Natural killer cell (primary cell): Measurements from ENCODE around the gene TRERF1. TPM values are rescaled to one million over a fixed set of nuclear protein-coding genes. Genes with fewer than 3 reads are reported as not detected.

Experiments
- ATAC-seq, 3 donors: fragments of 150-1000 bp in 2 of 3; fragments of 200-7000 bp in 1 of 3; cut with Tn5 transposase; 1 replicate in 1 of 3; 2 replicates in 2 of 3; pipeline ENCODE4 v1.10.0; 2021; ENCODE audit warnings: mild to moderate bottlenecking in 2 of 3, moderate library complexity in 2 of 3
- DNase-seq, 2 donors: peaks; one replicate each; pipeline versions ENCODE4 v3.0.0 to v3.0.0-alpha.2; 2013 to 2021; ENCODE audit warnings: mixed read lengths in 1 of 2
- H3K27ac ChIP-seq: one replicate; pipeline ENCODE4 v1.5.1; 2013; ENCODE audit warnings: mild to moderate bottlenecking, low read length
- H3K27me3 ChIP-seq: one replicate; pipeline ENCODE4 v1.6.1; 2013; ENCODE audit warnings: low read length; ENCODE audit not compliant: control insufficient read depth, insufficient read depth
- H3K36me3 ChIP-seq: one replicate; pipeline ENCODE4 v1.6.1; 2013; ENCODE audit warnings: low read length; ENCODE audit not compliant: control insufficient read depth, insufficient read depth
- H3K4me1 ChIP-seq: one replicate; pipeline ENCODE4 v1.6.1; 2013; ENCODE audit warnings: low read length; ENCODE audit not compliant: control insufficient read depth, insufficient read depth
- H3K4me3 ChIP-seq: one replicate; pipeline ENCODE4 v1.5.1; 2013; ENCODE audit warnings: low read length
- H3K9me3 ChIP-seq: one replicate; pipeline ENCODE4 v1.6.1; 2013; ENCODE audit warnings: low read length; ENCODE audit not compliant: control insufficient read depth, insufficient read depth
- H3K27ac Mint-ChIP-seq, 2 donors: one replicate each; pipeline ENCODE4 v1.8.0; 2022; ENCODE audit warnings: mild to moderate bottlenecking in 2 of 2, mixed read lengths in 2 of 2, moderate library complexity in 1 of 2
- H3K27me3 Mint-ChIP-seq, 2 donors: one replicate each; pipeline ENCODE4 v1.8.0; 2022; ENCODE audit warnings: low read depth in 2 of 2, mixed read lengths in 2 of 2
- H3K36me3 Mint-ChIP-seq: one replicate; pipeline ENCODE4 v1.8.0; 2022; ENCODE audit warnings: mixed read lengths
- H3K4me1 Mint-ChIP-seq, 2 donors: one replicate each; pipeline ENCODE4 v1.8.0; 2022; ENCODE audit warnings: mixed read lengths in 2 of 2
- H3K4me3 Mint-ChIP-seq: one replicate; pipeline ENCODE4 v1.8.0; 2022; ENCODE audit warnings: mild to moderate bottlenecking, moderate library complexity, mixed read lengths
- H3K9me3 Mint-ChIP-seq, 2 donors: one replicate each; pipeline ENCODE4 v1.8.0; 2022; ENCODE audit warnings: mixed read lengths in 2 of 2
- WGBS: methylation state at CpG from one replicate; pipeline ENCODE4 v1.1.7; 2013; ENCODE audit warnings: missing lambda C conversion rate; ENCODE audit not compliant: insufficient coverage; 5-methylcytosine and 5-hydroxymethylcytosine counted together
- intact Hi-C: fragments of 100-400 bp; cut with micrococcal nuclease; formaldehyde crosslinking; loops from one replicate; pipeline ENCODE4 v1.14.2; 2022
- total RNA-seq, 4 donors: library from RNA; stranded (reverse); fragments of 120-200 nt in 1 of 4; gene quantifications; one replicate each; pipeline versions ENCODE4 v1.2.3 to v1.2.4, GENCODE V29; 2013 to 2022
- TF ChIP-seq, protein P1 (sequence below): fragments of 200-600 bp; IDR thresholded peaks from one replicate; pipeline ENCODE4 v1.8.0; 2022; ENCODE audit warnings: antibody characterized with exemption

The TRERF1 gene
- total RNA-seq, 3 donors from 2014 or later (not counting 1 experiment from before 2014, with no cell fraction given) = 34.6 to 42.3 (median 38.6) TPM

DNA sequence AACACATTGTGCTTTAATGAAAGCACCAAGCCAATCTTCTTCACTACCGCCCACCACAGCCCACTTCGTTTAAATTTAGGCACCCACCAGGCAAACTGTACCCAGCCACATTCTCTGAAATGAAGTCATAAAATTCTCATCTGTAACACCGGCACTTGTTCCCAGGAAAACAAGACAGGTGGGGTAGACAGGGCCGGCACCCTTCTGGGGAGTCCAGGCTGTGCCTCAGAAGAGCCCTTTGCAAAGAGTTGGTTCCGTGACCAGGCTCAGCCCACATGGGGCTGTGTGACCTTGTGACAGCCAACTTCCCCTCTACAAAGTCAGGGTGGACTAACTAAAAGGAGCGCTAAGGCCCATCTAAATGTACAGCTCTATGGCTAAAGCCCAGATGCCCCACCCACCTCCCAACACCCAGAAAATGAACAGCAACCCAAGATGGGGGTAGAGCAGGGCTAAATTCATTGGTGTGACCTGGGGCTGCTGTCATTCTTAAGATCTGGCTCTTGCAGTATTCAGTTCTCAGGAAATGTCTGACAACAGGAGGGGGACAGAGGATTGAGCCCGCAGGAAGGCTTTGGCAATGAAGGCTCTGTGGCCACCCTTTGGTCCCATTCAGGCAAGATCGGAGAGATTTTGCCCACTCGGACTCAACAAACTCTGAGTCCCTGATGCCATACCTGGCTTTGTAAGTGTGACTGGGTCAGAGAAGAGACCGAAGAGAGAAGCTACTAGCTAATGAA is 56.7 kb downstream of the TRERF1 start:
- DNase-seq (no peak), ATAC-seq (no peak)
- Mint-ChIP-seq H3K27me3 (no peaks in the 10 kb centered on the region), H3K27ac (peak overlapping the region in 1 of 2 donors; percentile 60), H3K36me3 (no peaks in the 10 kb centered on the region), H3K4me3 (no peak overlapping the region), H3K9me3 (no peaks in the 10 kb centered on the region), H3K4me1 (peaks cover 65 to 69% of the 10 kb centered on the region in 2 donors)
- H3K4me1 ChIP-seq = peaks cover 42% of the 10 kb centered on the region
- H3K36me3 ChIP-seq = no peaks in the 10 kb centered on the region
- TF ChIP-seq, protein P1, sequence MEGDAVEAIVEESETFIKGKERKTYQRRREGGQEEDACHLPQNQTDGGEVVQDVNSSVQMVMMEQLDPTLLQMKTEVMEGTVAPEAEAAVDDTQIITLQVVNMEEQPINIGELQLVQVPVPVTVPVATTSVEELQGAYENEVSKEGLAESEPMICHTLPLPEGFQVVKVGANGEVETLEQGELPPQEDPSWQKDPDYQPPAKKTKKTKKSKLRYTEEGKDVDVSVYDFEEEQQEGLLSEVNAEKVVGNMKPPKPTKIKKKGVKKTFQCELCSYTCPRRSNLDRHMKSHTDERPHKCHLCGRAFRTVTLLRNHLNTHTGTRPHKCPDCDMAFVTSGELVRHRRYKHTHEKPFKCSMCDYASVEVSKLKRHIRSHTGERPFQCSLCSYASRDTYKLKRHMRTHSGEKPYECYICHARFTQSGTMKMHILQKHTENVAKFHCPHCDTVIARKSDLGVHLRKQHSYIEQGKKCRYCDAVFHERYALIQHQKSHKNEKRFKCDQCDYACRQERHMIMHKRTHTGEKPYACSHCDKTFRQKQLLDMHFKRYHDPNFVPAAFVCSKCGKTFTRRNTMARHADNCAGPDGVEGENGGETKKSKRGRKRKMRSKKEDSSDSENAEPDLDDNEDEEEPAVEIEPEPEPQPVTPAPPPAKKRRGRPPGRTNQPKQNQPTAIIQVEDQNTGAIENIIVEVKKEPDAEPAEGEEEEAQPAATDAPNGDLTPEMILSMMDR = no peak
- intact Hi-C loops = no loop called here
- H3K27ac ChIP-seq = no peak overlapping the region
- no peaks in the 10 kb centered on the region for H3K9me3 ChIP-seq
- H3K4me3 ChIP-seq = no peak overlapping the region
- 85% methylated on average over 10 of the region's 10 CpGs for WGBS
- H3K27me3 ChIP-seq = no peaks in the 10 kb centered on the region

DNA sequence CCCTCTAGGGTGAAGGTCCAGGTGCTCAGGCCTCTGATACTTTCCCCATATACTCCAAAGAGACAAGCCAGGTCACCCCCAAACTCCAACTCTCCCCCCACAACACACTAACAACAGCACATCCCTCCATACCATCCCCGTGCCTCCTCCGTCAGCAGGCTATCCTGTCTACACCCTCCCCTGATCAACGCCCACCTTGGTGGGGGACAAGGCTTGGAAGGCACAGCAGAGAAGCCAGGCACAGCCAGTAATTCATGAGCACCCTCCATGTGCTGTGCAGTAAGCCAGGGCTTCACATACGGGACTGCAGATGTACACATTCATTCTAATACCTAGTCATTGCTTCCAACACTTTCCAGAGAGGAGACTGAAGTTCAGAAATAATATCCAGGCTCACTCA is 57.6 kb downstream of the TRERF1 start:
- H3K4me3 Mint-ChIP-seq = no peak overlapping the region
- Histone ChIP-seq H3K4me3 (no peak overlapping the region), H3K27ac (no peak overlapping the region), H3K27me3 (no peaks in the 10 kb centered on the region), H3K36me3 (no peaks in the 10 kb centered on the region), H3K9me3 (no peaks in the 10 kb centered on the region), H3K4me1 (peaks cover 51% of the 10 kb centered on the region)
- H3K4me1 Mint-ChIP-seq = peaks cover 66 to 74% of the 10 kb centered on the region in 2 donors
- TF ChIP-seq, protein P1 = no peak
- no peaks in the 10 kb centered on the region for H3K36me3 Mint-ChIP-seq
- H3K27ac Mint-ChIP-seq = peak overlapping the region; percentile 17 to 30
- H3K9me3 Mint-ChIP-seq = no peaks in the 10 kb centered on the region
- ATAC-seq (no peak), DNase-seq (no peak)
- intact Hi-C loops = no loop called here
- H3K27me3 Mint-ChIP-seq = no peaks in the 10 kb centered on the region
- 92% methylated on average over 4 of the region's 4 CpGs for WGBS

- H3K36me3 Mint-ChIP-seq = no peaks in the 10 kb centered on the region
- no peak for DNase-seq
- TF ChIP-seq, protein P1 = no peak
- Histone ChIP-seq H3K27ac (no peak overlapping the region), H3K27me3 (no peaks in the 10 kb centered on the region), H3K36me3 (no peaks in the 10 kb centered on the region), H3K4me1 (peaks cover 59% of the 10 kb centered on the region), H3K4me3 (no peak overlapping the region), H3K9me3 (no peaks in the 10 kb centered on the region)
- peaks cover 69 to 74% of the 10 kb centered on the region in 2 donors for H3K4me1 Mint-ChIP-seq
- intact Hi-C loops = no loop called here
- no peak for ATAC-seq
- no peaks in the 10 kb centered on the region for H3K9me3 Mint-ChIP-seq
- no peak overlapping the region for H3K27ac Mint-ChIP-seq
- no peak overlapping the region for H3K4me3 Mint-ChIP-seq
- H3K27me3 Mint-ChIP-seq = no peaks in the 10 kb centered on the region
- WGBS = 98% methylated on average over 3 of the region's 3 CpGs
Observed at GRCh38 chr6:42393339-42393738, 58.4 kb downstream of the TRERF1 start.

- Histone ChIP-seq H3K27me3 (no peaks in the 10 kb centered on the region), H3K4me3 (no peak overlapping the region), H3K4me1 (peaks cover 64% of the 10 kb centered on the region), H3K27ac (no peak overlapping the region), H3K9me3 (no peaks in the 10 kb centered on the region), H3K36me3 (no peaks in the 10 kb centered on the region)
- no peak for DNase-seq
- peak overlapping the region in 1 of 2 donors; percentile 38 for H3K27ac Mint-ChIP-seq
- ATAC-seq = no peak
- no peaks in the 10 kb centered on the region for H3K36me3 Mint-ChIP-seq
- peaks cover 71 to 75% of the 10 kb centered on the region in 2 donors for H3K4me1 Mint-ChIP-seq
- H3K27me3 Mint-ChIP-seq = no peaks in the 10 kb centered on the region
- intact Hi-C loops = no loop called here
- H3K9me3 Mint-ChIP-seq = no peaks in the 10 kb centered on the region
- H3K4me3 Mint-ChIP-seq = no peak overlapping the region
- WGBS = 99% methylated on average over 10 of the region's 10 CpGs
- TF ChIP-seq, protein P1 = no peak
Observed at GRCh38 chr6:42392833-42393232, 58.9 kb downstream of the TRERF1 start.
